Testis (tissue), 3 donors: Measurements from ENCODE around the gene RYR3. TPM values are rescaled to one million over a fixed set of nuclear protein-coding genes. Genes with fewer than 3 reads are reported as not detected.

Experiments
- DNase-seq: peaks from one replicate; pipeline ENCODE4 v3.0.0-alpha.2; 2019
- H3K27ac ChIP-seq, 2 donors: fragments of 200-600 bp; sonication (generic); one replicate each; pipeline ENCODE4 v1.5.1; 2019
- H3K27me3 ChIP-seq: fragments of 200-600 bp; sonication (generic); one replicate; pipeline ENCODE4 v1.5.1; 2019
- H3K36me3 ChIP-seq: fragments of 200-600 bp; sonication (generic); one replicate; pipeline ENCODE4 v1.5.1; 2017; ENCODE audit warnings: low read depth; ENCODE audit errors: missing control alignments
- H3K4me1 ChIP-seq: fragments of 200-600 bp; sonication (generic); one replicate; pipeline ENCODE4 v1.5.1; 2019
- H3K4me3 ChIP-seq, 2 donors: fragments of 200-600 bp; sonication (generic); one replicate each; pipeline ENCODE4 v1.5.1; 2017 to 2019
- H3K9me3 ChIP-seq: fragments of 200-600 bp; sonication (generic); one replicate; pipeline ENCODE4 v1.5.1; 2017
- CTCF ChIP-seq, 3 experiments: fragments of 450-650 bp in 2 of 3; fragments of 200-600 bp in 1 of 3; sonication (generic) in 1 of 3; IDR thresholded peaks; one replicate each; pipeline ENCODE4 v1.5.1; 2016 to 2019; ENCODE audit warnings: antibody characterized with exemption in 3 of 3, mild to moderate bottlenecking in 2 of 3, moderate library complexity in 1 of 3
- POLR2A ChIP-seq: fragments of 450-650 bp; IDR thresholded peaks from one replicate; pipeline ENCODE4 v1.6.1; 2017; ENCODE audit warnings: antibody characterized with exemption, mild to moderate bottlenecking, moderate library complexity
- WGBS, 2 donors: methylation state at CpG; one replicate each; pipeline ENCODE4 v1.1.5; 2018; 5-methylcytosine and 5-hydroxymethylcytosine counted together
- intact Hi-C: fragments of 100-400 bp; cut with DNase I; formaldehyde crosslinking; loops from one replicate; pipeline ENCODE4 v1.15.1; 2023; ENCODE audit warnings: low total_unique reads
- polyA plus RNA-seq: library from polyadenylated mRNA; stranded (reverse); fragments of 350-450 nt; fragmentation: Illumina TruSeq; extraction: RNeasy Lipid Tissue Mini Kit (QIAGEN cat#74804); gene quantifications from one replicate; pipeline ENCODE4 v1.2.3, GENCODE V29; 2014; ENCODE audit warnings: low read depth, low replicate concordance; ENCODE audit not compliant: insufficient read depth
- total RNA-seq, 2 donors: library from RNA; depleted of rRNA; stranded (reverse); fragments of >200 nt; gene quantifications; one replicate each; pipeline ENCODE4 v1.2.3, GENCODE V29; 2016

The RYR3 gene
- total and polyA plus RNA-seq, 3 donors from 2014 or later: 4.3 to 7.6 (median 4.4) TPM

GRCh38 chr15:33279613-33280205, 31.1 kb upstream of the RYR3 start:
- Histone ChIP-seq H3K27me3 (no peaks in the 10 kb centered on the region), H3K4me3 (no peak overlapping the region), H3K36me3 (no peaks in the 10 kb centered on the region), H3K27ac (no peak overlapping the region), H3K9me3 (no peaks in the 10 kb centered on the region), H3K4me1 (no peaks in the 10 kb centered on the region)
- WGBS, 2 donors: 86 to 88% methylated on average over 6 of the region's 6 CpGs
- TF ChIP-seq POLR2A (no peak), CTCF (IDR thresholded peaks at IDR 0.05) (no peak)
- intact Hi-C loops: no loop called here
- DNase-seq: no peak

GRCh38 chr15:33282226-33283020, 28.3 kb upstream of the RYR3 start:
- intact Hi-C loops: no loop called here
- WGBS, 2 donors: 73 to 77% methylated on average over 6 of the region's 6 CpGs
- Histone ChIP-seq H3K4me1 (no peaks in the 10 kb centered on the region), H3K9me3 (no peaks in the 10 kb centered on the region), H3K27me3 (no peaks in the 10 kb centered on the region), H3K4me3 (no peak overlapping the region), H3K27ac (no peak overlapping the region), H3K36me3 (no peaks in the 10 kb centered on the region)
- TF ChIP-seq POLR2A (no peak), CTCF (IDR thresholded peaks at IDR 0.05) (no peak)
- no peak for DNase-seq

- Histone ChIP-seq H3K4me3 (no peak overlapping the region), H3K27me3 (no peaks in the 10 kb centered on the region), H3K9me3 (no peaks in the 10 kb centered on the region), H3K36me3 (no peaks in the 10 kb centered on the region), H3K4me1 (no peaks in the 10 kb centered on the region), H3K27ac (no peak overlapping the region)
- WGBS, 2 donors: 89 to 95% methylated on average over 2 of the region's 2 CpGs
- no peak for DNase-seq
- intact Hi-C loops: no loop called here
- TF ChIP-seq POLR2A: no peak
- no peak for TF ChIP-seq CTCF (IDR thresholded peaks at IDR 0.05)
Observed at GRCh38 chr15:33283576-33283975, 27.2 kb upstream of the RYR3 start.

GRCh38 chr15:33284336-33284735, 26.4 kb upstream of the RYR3 start:
- Histone ChIP-seq H3K27me3 (no peaks in the 10 kb centered on the region), H3K36me3 (no peaks in the 10 kb centered on the region), H3K4me3 (no peak overlapping the region), H3K27ac (no peak overlapping the region), H3K4me1 (no peaks in the 10 kb centered on the region), H3K9me3 (no peaks in the 10 kb centered on the region)
- DNase-seq: no peak
- intact Hi-C loops: no loop called here
- 75 to 87% methylated on average over 1 of the region's 1 CpG for WGBS, 2 donors
- TF ChIP-seq POLR2A (no peak), CTCF (IDR thresholded peaks at IDR 0.05) (no peak)
